Upper lobe of right lung (tissue), 1 donor: ENCODE data around the gene DOC2A. TPM values are rescaled to one million over a fixed set of nuclear protein-coding genes. Genes with fewer than 3 reads are reported as not detected.

ENCODE experiments used
- ATAC-seq: fragments of 200-7000 bp; cut with Tn5 transposase; one replicate; pipeline ENCODE4 v1.9.1; 2020; ENCODE audit warnings: mild to moderate bottlenecking, moderate library complexity
- DNase-seq: peaks from one replicate; pipeline ENCODE4 v3.0.0-alpha.2; 2020
- H3K27ac ChIP-seq: fragments of 200-600 bp; one replicate; pipeline ENCODE4 v1.8.0; 2022
- H3K27me3 ChIP-seq: fragments of 200-600 bp; one replicate; pipeline ENCODE4 v1.8.0; 2022; ENCODE audit warnings: mild to moderate bottlenecking
- H3K36me3 ChIP-seq: fragments of 200-600 bp; one replicate; pipeline ENCODE4 v1.8.0; 2022
- H3K4me1 ChIP-seq: fragments of 200-600 bp; one replicate; pipeline ENCODE4 v1.8.0; 2022
- H3K4me3 ChIP-seq: fragments of 200-600 bp; one replicate; pipeline ENCODE4 v1.8.0; 2022; ENCODE audit warnings: mild to moderate bottlenecking
- H3K9me3 ChIP-seq: fragments of 200-600 bp; one replicate; pipeline ENCODE4 v1.8.0; 2022
- CTCF ChIP-seq: fragments of 200-600 bp; IDR thresholded peaks from one replicate; pipeline ENCODE4 v1.8.0; 2022; ENCODE audit warnings: antibody characterized with exemption
- intact Hi-C: fragments of 100-400 bp; cut with DNase I; formaldehyde crosslinking; loops from one replicate; pipeline ENCODE4 v1.11.0; 2022
- total RNA-seq: library from RNA; stranded (reverse); fragmentation: NEBNext Ultra II Directional; extraction: Animal tissue kit (Norgen Biotek cat#: 25700); gene quantifications from one replicate; pipeline ENCODE4 v1.2.1, GENCODE V29; 2021
- donor health status: DM: no; HTN: yes; CAD: no; lungs with severe emphysema.

Gene DOC2A
- total RNA-seq, 1 donor from 2014 or later: 2.6 TPM

GRCh38 chr16:30040221-30040620, 29.4 kb upstream of the DOC2A start:
- H3K27me3 ChIP-seq: peaks cover under 1% of the 10 kb centered on the region
- intact Hi-C loops: no loop called here
- no peak for ATAC-seq

GRCh38 chr16:30033270-30033669, 22.4 kb upstream of the DOC2A start:
- intact Hi-C loops: no loop called here
- DNase-seq (no peak), ATAC-seq (no peak)
- Histone ChIP-seq H3K4me3 (no peak overlapping the region), H3K27ac (no peak overlapping the region), H3K4me1 (peaks cover 5% of the 10 kb centered on the region), H3K9me3 (no peaks in the 10 kb centered on the region), H3K27me3 (peaks cover 59% of the 10 kb centered on the region), H3K36me3 (no peaks in the 10 kb centered on the region)
- TF ChIP-seq CTCF: no peak

More at GRCh38 chr16:30040221-30040620, 29.4 kb upstream of the DOC2A start:
- Histone ChIP-seq H3K4me1 (no peaks in the 10 kb centered on the region), H3K4me3 (no peak overlapping the region), H3K9me3 (no peaks in the 10 kb centered on the region), H3K27ac (no peak overlapping the region), H3K36me3 (no peaks in the 10 kb centered on the region)
- no peak for TF ChIP-seq CTCF
- no peak for DNase-seq

- peaks cover 5% of the 10 kb centered on the region for H3K4me1 ChIP-seq
- H3K36me3 ChIP-seq: no peaks in the 10 kb centered on the region
- peaks cover 59% of the 10 kb centered on the region for H3K27me3 ChIP-seq
- ATAC-seq (peak; percentile 66), DNase-seq (no peak)
- no peak overlapping the region for H3K27ac ChIP-seq
- no peak overlapping the region for H3K4me3 ChIP-seq
- intact Hi-C loops: no loop called here
- H3K9me3 ChIP-seq: no peaks in the 10 kb centered on the region
- peak; percentile 70 for TF ChIP-seq CTCF
Measured at GRCh38 chr16:30032083-30032819, 21.4 kb upstream of the DOC2A start.

GRCh38 chr16:30031477-30031918, 20.7 kb upstream of the DOC2A start:
- intact Hi-C loops: no loop called here
- Histone ChIP-seq H3K27ac (no peak overlapping the region), H3K9me3 (no peaks in the 10 kb centered on the region), H3K4me1 (peaks cover 5% of the 10 kb centered on the region), H3K4me3 (no peak overlapping the region), H3K27me3 (peaks cover 60% of the 10 kb centered on the region), H3K36me3 (no peaks in the 10 kb centered on the region)
- no peak for TF ChIP-seq CTCF
- ATAC-seq (no peak), DNase-seq (no peak)

GRCh38 chr16:30030841-30031413, 20.1 kb upstream of the DOC2A start, which contains the start of gene TLCD3B:
TSS of gene TLCD3B (minus strand) at chr16:30031271. CDS start at chr16:30030527, 744 bp downstream.
- Histone ChIP-seq H3K9me3 (no peaks in the 10 kb centered on the region), H3K36me3 (no peaks in the 10 kb centered on the region), H3K4me1 (peaks cover 5% of the 10 kb centered on the region), H3K27me3 (peaks cover 64% of the 10 kb centered on the region), H3K27ac (no peak within 1 kb of the TSS), H3K4me3 (no peak within 1 kb of the TSS)
- no peak for TF ChIP-seq CTCF
- intact Hi-C loops: no loop called here
- DNase-seq (no peak), ATAC-seq (no peak)
